ENCODE data around the gene LSM2.

DNA sequence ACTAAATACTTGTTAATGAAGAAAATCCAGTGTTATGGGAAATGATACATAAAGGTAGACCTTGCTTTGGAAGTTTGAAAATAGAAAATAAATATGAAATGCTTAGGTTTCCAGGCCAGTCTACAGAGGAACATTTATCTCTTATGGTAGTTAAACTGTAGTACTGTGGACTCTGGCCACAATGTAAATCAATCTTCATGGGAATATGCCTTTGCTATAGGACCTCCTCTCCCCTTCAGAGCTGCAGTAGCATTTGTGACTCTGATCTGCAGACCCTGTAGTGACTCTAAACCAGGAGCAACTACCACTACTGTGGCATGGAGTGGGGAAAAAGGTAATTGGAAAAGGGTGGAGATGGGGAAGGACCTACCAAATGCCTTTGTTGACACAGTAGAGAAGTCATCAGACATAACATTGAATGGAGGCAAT, 13.1 kb upstream of the LSM2 start:
- TF ChIP-seq, protein P1, sequence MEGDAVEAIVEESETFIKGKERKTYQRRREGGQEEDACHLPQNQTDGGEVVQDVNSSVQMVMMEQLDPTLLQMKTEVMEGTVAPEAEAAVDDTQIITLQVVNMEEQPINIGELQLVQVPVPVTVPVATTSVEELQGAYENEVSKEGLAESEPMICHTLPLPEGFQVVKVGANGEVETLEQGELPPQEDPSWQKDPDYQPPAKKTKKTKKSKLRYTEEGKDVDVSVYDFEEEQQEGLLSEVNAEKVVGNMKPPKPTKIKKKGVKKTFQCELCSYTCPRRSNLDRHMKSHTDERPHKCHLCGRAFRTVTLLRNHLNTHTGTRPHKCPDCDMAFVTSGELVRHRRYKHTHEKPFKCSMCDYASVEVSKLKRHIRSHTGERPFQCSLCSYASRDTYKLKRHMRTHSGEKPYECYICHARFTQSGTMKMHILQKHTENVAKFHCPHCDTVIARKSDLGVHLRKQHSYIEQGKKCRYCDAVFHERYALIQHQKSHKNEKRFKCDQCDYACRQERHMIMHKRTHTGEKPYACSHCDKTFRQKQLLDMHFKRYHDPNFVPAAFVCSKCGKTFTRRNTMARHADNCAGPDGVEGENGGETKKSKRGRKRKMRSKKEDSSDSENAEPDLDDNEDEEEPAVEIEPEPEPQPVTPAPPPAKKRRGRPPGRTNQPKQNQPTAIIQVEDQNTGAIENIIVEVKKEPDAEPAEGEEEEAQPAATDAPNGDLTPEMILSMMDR (IDR thresholded peaks at IDR 0.05): no peak
- TF ChIP-seq POLR2A (IDR thresholded peaks at IDR 0.05): no peak
